ENCODE measurements around the gene PLEKHA8. TPM values are rescaled to one million over a fixed set of nuclear protein-coding genes. Genes with fewer than 3 reads are reported as not detected.

PLEKHA8 gene
- total and polyA plus RNA-seq, 8 donors = 2.2 to 18.5 (median 6.0) TPM

- peaks cover 0 to 5% (median 0%) of the 10 kb centered on the region in 3 donors for H3K27me3 ChIP-seq
- intact Hi-C loops (cut with DNase I; ENCODE audit: low total_unique reads) = no loop called here
- WGBS, 5 donors = 88 to 93% (median 90%) methylated on average over 4 of the region's 4 CpGs
- peaks cover 0 to 23% (median 9%) of the 10 kb centered on the region in 4 donors for H3K9me3 ChIP-seq
- TF ChIP-seq POLR2A (IDR thresholded peaks at IDR 0.05) (no peak), EP300 (IDR thresholded peaks at IDR 0.05) (no peak)
- DNase-seq = no peak
- H3K27ac ChIP-seq = no peak overlapping the region
- peaks cover 10 to 16% (median 14%) of the 10 kb centered on the region in 4 donors for H3K4me1 ChIP-seq
- H3K36me3 ChIP-seq = no peaks in the 10 kb centered on the region
- H3K4me3 ChIP-seq = no peak overlapping the region
Observed at GRCh38 chr7:29993140-29993539, 35.1 kb upstream of the PLEKHA8 start.

- peaks cover 0 to 23% (median 9%) of the 10 kb centered on the region in 4 donors for H3K9me3 ChIP-seq
- no peaks in the 10 kb centered on the region for H3K36me3 ChIP-seq
- DNase-seq = no peak
- TF ChIP-seq CTCF (IDR thresholded peaks at IDR 0.05) (no peak), POLR2AphosphoS5 (IDR thresholded peaks at IDR 0.05) (no peak), EP300 (IDR thresholded peaks at IDR 0.05) (no peak), POLR2A (IDR thresholded peaks at IDR 0.05) (no peak)
- H3K4me3 ChIP-seq = no peak overlapping the region
- no peak overlapping the region for H3K27ac ChIP-seq
- no peaks in the 10 kb centered on the region for H3K27me3 ChIP-seq
- peaks cover 0 to under 1% (median 0%) of the 10 kb centered on the region in 4 donors for H3K4me1 ChIP-seq
- intact Hi-C loops (cut with DNase I; ENCODE audit: low total_unique reads) = no loop called here
Observed at GRCh38 chr7:29995652-29996051, 32.6 kb upstream of the PLEKHA8 start.

- no peaks in the 10 kb centered on the region for H3K27me3 ChIP-seq
- TF ChIP-seq POLR2A (IDR thresholded peaks at IDR 0.05) = no peak
- TF ChIP-seq CTCF (IDR thresholded peaks at IDR 0.05) = no peak
- no peak for TF ChIP-seq EP300 (IDR thresholded peaks at IDR 0.05)
- TF ChIP-seq POLR2AphosphoS5 (IDR thresholded peaks at IDR 0.05) = no peak
Observed at GRCh38 chr7:29996321-29996720, 31.9 kb upstream of the PLEKHA8 start.

GRCh38 chr7:29998489-29998888 is 29.7 kb upstream of the PLEKHA8 start:
- TF ChIP-seq POLR2AphosphoS5 (IDR thresholded peaks at IDR 0.05) = no peak
- TF ChIP-seq POLR2A (IDR thresholded peaks at IDR 0.05) = no peak
- no peak for TF ChIP-seq CTCF (IDR thresholded peaks at IDR 0.05)
- no peak for TF ChIP-seq EP300 (IDR thresholded peaks at IDR 0.05)

More at GRCh38 chr7:29996321-29996720, 31.9 kb upstream of the PLEKHA8 start:
- intact Hi-C loops (cut with DNase I; ENCODE audit: low total_unique reads) = no loop called here
- no peak overlapping the region for H3K27ac ChIP-seq
- H3K4me3 ChIP-seq = no peak overlapping the region
- no peaks in the 10 kb centered on the region for H3K36me3 ChIP-seq
- H3K4me1 ChIP-seq = peaks cover 0 to 5% (median under 1%) of the 10 kb centered on the region in 4 donors
- no peak for DNase-seq
- H3K9me3 ChIP-seq = peaks cover 0 to 23% (median 9%) of the 10 kb centered on the region in 4 donors

GRCh38 chr7:30001998-30002397 is 26.2 kb upstream of the PLEKHA8 start:
- Histone ChIP-seq H3K4me1 (peaks cover 0 to 5% (median 2%) of the 10 kb centered on the region in 4 donors), H3K27ac (no peak overlapping the region)
- TF ChIP-seq CTCF (IDR thresholded peaks at IDR 0.05) (no peak), POLR2AphosphoS5 (IDR thresholded peaks at IDR 0.05) (no peak), EP300 (IDR thresholded peaks at IDR 0.05) (no peak), POLR2A (IDR thresholded peaks at IDR 0.05) (no peak)

More at GRCh38 chr7:29998489-29998888, 29.7 kb upstream of the PLEKHA8 start:
- Histone ChIP-seq H3K27me3 (no peaks in the 10 kb centered on the region), H3K27ac (no peak overlapping the region), H3K4me3 (no peak overlapping the region), H3K36me3 (no peaks in the 10 kb centered on the region), H3K9me3 (peaks cover 0 to 11% (median 5%) of the 10 kb centered on the region in 4 donors), H3K4me1 (peaks cover 0 to 5% (median 2%) of the 10 kb centered on the region in 4 donors)
- DNase-seq = no peak
- intact Hi-C loops (cut with DNase I; ENCODE audit: low total_unique reads) = no loop called here

More at GRCh38 chr7:30001998-30002397, 26.2 kb upstream of the PLEKHA8 start:
- Histone ChIP-seq H3K4me3 (no peak overlapping the region), H3K27me3 (no peaks in the 10 kb centered on the region), H3K9me3 (no peaks in the 10 kb centered on the region), H3K36me3 (no peaks in the 10 kb centered on the region)
- DNase-seq = no peak
- intact Hi-C loops (cut with DNase I; ENCODE audit: low total_unique reads) = no loop called here
- WGBS, 5 donors = 91 to 98% (median 95%) methylated on average over 2 of the region's 2 CpGs
